GM21825 (cell line): Measurements from ENCODE around the gene EPB41.
"Not testable (repeated sequence)": the region's sequence is repeated elsewhere in the genome, so short reads cannot be mapped to it uniquely, and the experiment has no call there.

Experiments used
- ATAC-seq: cut with Tn5 transposase; IDR thresholded peaks from one replicate; pipeline ENCODE4 v1.9.1; 2021; ENCODE audit warnings: mild to moderate bottlenecking, moderate library complexity; ENCODE audit not compliant: unreplicated experiment

Gene EPB41

GRCh38 chr1:29124366-29125236 is 210.2 kb downstream of the EPB41 start:
- ATAC-seq, result no peak

GRCh38 chr1:29125237-29125641 is 210.9 kb downstream of the EPB41 start:
- ATAC-seq, result no peak

- ATAC-seq, result no peak
Measured at GRCh38 chr1:29125788-29126187, 211.4 kb downstream of the EPB41 start.

GRCh38 chr1:29126198-29126597 is 211.8 kb downstream of the EPB41 start:
- ATAC-seq, result no peak

- no peak for ATAC-seq
Measured at GRCh38 chr1:29128739-29129138, 214.4 kb downstream of the EPB41 start.

- ATAC-seq, result no peak
Measured at GRCh38 chr1:29129916-29130315, 215.5 kb downstream of the EPB41 start.

- ATAC-seq, result not testable (repeated sequence)
Measured at GRCh38 chr1:29131056-29131455, 216.7 kb downstream of the EPB41 start.

GRCh38 chr1:29133861-29134694 is 219.7 kb downstream of the EPB41 start:
- no peak for ATAC-seq

- ATAC-seq, result no peak
Measured at GRCh38 chr1:29134695-29135028, 220.3 kb downstream of the EPB41 start.

- ATAC-seq, result no peak
Measured at GRCh38 chr1:29136391-29136915, 222.1 kb downstream of the EPB41 start.

- ATAC-seq, result no peak
Measured at GRCh38 chr1:29142714-29143113, 228.3 kb downstream of the EPB41 start.

GRCh38 chr1:29144178-29144577 is 229.8 kb downstream of the EPB41 start:
- ATAC-seq, result no peak

GRCh38 chr1:29145739-29146437 is 231.5 kb downstream of the EPB41 start:
- no peak for ATAC-seq

GRCh38 chr1:29148656-29149491 is 234.5 kb downstream of the EPB41 start:
- ATAC-seq, result no peak

- not testable (repeated sequence) for ATAC-seq
Measured at GRCh38 chr1:29150346-29150745, 236.0 kb downstream of the EPB41 start.

GRCh38 chr1:29152046-29152805 is 237.9 kb downstream of the EPB41 start:
- ATAC-seq, result no peak

GRCh38 chr1:29156543-29157268 is 242.3 kb downstream of the EPB41 start:
- no peak for ATAC-seq

- no peak for ATAC-seq
Measured at GRCh38 chr1:29157269-29157601, 242.9 kb downstream of the EPB41 start.

GRCh38 chr1:29159773-29160172 is 245.4 kb downstream of the EPB41 start:
- no peak for ATAC-seq
